Gastrocnemius medialis (tissue), 4 donors: ENCODE measurements around the gene SDCCAG8.

Experiments used
- CTCF ChIP-seq, 5 experiments: fragments of 450-650 bp in 3 of 5; fragments of 200-600 bp in 2 of 5; sonication (generic) in 2 of 5; IDR thresholded peaks in 4 of 5; conservative IDR thresholded peaks in 1 of 5; 1 replicate in 4 of 5; 2 replicates in 1 of 5; pipeline ENCODE4 v1.5.1; 2016 to 2019; ENCODE audit warnings: antibody characterized with exemption in 5 of 5, mild to moderate bottlenecking in 3 of 5, moderate library complexity in 3 of 5
- POLR2A ChIP-seq, 2 donors: fragments of 450-650 bp; IDR thresholded peaks; one replicate each; pipeline ENCODE4 v1.6.1; 2017; ENCODE audit warnings: antibody characterized with exemption in 2 of 2, mild to moderate bottlenecking in 2 of 2, moderate library complexity in 2 of 2

GRCh38 chr1:243487036-243487648 lies 231.3 kb downstream of the SDCCAG8 start:
- no peak for TF ChIP-seq CTCF (IDR thresholded peaks at IDR 0.05 in 4 of 5, conservative IDR thresholded peaks at IDR 0.05 in 1 of 5)
- no peak for TF ChIP-seq POLR2A (IDR thresholded peaks at IDR 0.05)
